H1 (cell line): ENCODE data around the gene GNAL. TPM values are rescaled to one million over a fixed set of nuclear protein-coding genes. Genes with fewer than 3 reads are reported as not detected.

ENCODE experiments used
- CTCF ChIA-PET: fragments of 300-600 bp; sonication (Branson Sonifier 250); formaldehyde crosslinking; loops from one replicate; lab custom pipeline; 2021; ENCODE audit not compliant: partially characterized antibody; lab: Charles Lee
- POLR2A ChIA-PET: fragments of 300-600 bp; sonication (Branson Sonifier 250); formaldehyde crosslinking; loops from one replicate; lab custom pipeline; 2021; ENCODE audit warnings: inconsistent platforms; ENCODE audit not compliant: partially characterized antibody; lab: Charles Lee
- DNase-seq, 2 experiments: peaks; one replicate each; pipeline versions ENCODE4 v3.0.0 to v3.0.0-alpha.2; 2010 to 2022; ENCODE audit warnings: low spot score in 2 of 2, low read depth in 1 of 2, mixed read lengths in 1 of 2
- FAIRE-seq: peaks from 2 replicates; lab custom pipeline; 2011; peaks lifted over from hg19 to GRCh38; lab: Jason Lieb, UNC
- H2AFZ ChIP-seq: 2 replicates; pipeline ENCODE4 v1.8.1; 2012; ENCODE audit warnings: low read length, inconsistent platforms
- H2AK5ac ChIP-seq: 2 replicates; pipeline ENCODE4 v1.6.1; 2013; ENCODE audit warnings: low read depth, low read length
- H2BK120ac ChIP-seq: replicated peaks from 2 replicates; pipeline ENCODE3; 2013; ENCODE audit warnings: low read depth, low read length, inconsistent platforms
- H2BK12ac ChIP-seq: 2 replicates; pipeline ENCODE4 v1.6.1; 2013; ENCODE audit warnings: low read depth, low read length
- H2BK15ac ChIP-seq: 2 replicates; pipeline ENCODE4 v1.6.1; 2013; ENCODE audit warnings: low read length
- H2BK20ac ChIP-seq: 2 replicates; pipeline ENCODE4 v1.6.1; 2013; ENCODE audit warnings: low read length
- H2BK5ac ChIP-seq: 2 replicates; pipeline ENCODE4 v1.6.1; 2013; ENCODE audit warnings: low read depth, low read length
- H3K14ac ChIP-seq: 2 replicates; pipeline ENCODE4 v1.6.1; 2013; ENCODE audit warnings: inconsistent platforms; ENCODE audit not compliant: insufficient read length
- H3K18ac ChIP-seq: 2 replicates; pipeline ENCODE4 v1.6.1; 2013; ENCODE audit warnings: low read length; ENCODE audit errors: extremely low read depth
- H3K23ac ChIP-seq: 2 replicates; pipeline ENCODE4 v1.6.1; 2013; ENCODE audit warnings: inconsistent platforms; ENCODE audit not compliant: insufficient read length
- H3K23me2 ChIP-seq: 2 replicates; pipeline ENCODE4 v1.6.1; 2013; ENCODE audit warnings: low read depth, low read length
- H3K27ac ChIP-seq: 2 replicates; pipeline ENCODE4 v1.6.1; 2011; ENCODE audit warnings: low read depth, low read length, inconsistent platforms
- H3K27me3 ChIP-seq, 4 experiments: replicated peaks in 1 of 4; 1 replicate in 1 of 4; 2 replicates in 3 of 4; pipeline versions ENCODE4 v1.6.1 to v1.8.1; 2011 to 2013; ENCODE audit warnings: low read length in 3 of 4, mild to moderate bottlenecking in 3 of 4, inconsistent platforms in 2 of 4, mixed read lengths in 2 of 4, moderate library complexity in 1 of 4; ENCODE audit not compliant: control insufficient read depth in 3 of 4, insufficient read depth in 3 of 4; ENCODE audit errors: extremely low read depth in 1 of 4
- H3K36me3 ChIP-seq, 4 experiments: 2 replicates each; pipeline versions ENCODE4 v1.6.1 to v1.8.1; 2011 to 2013; ENCODE audit warnings: mild to moderate bottlenecking in 4 of 4, low read length in 3 of 4, moderate library complexity in 2 of 4, control low read depth in 1 of 4, inconsistent platforms in 1 of 4; ENCODE audit not compliant: insufficient read depth in 4 of 4, control insufficient read depth in 2 of 4
- H3K4ac ChIP-seq: replicated peaks from 2 replicates; pipeline ENCODE3; 2013; ENCODE audit warnings: low read length, low read depth, mixed read lengths, inconsistent platforms; ENCODE audit not compliant: insufficient read length
- H3K4me1 ChIP-seq, 4 experiments: replicated peaks in 1 of 4; 1 replicate in 1 of 4; 2 replicates in 3 of 4; pipeline versions ENCODE4 v1.6.1 to v1.8.1; 2011 to 2013; ENCODE audit warnings: low read length in 3 of 4, inconsistent platforms in 2 of 4, mixed read lengths in 1 of 4; ENCODE audit not compliant: insufficient read depth in 4 of 4, control insufficient read depth in 3 of 4
- H3K4me2 ChIP-seq, 2 experiments: 2 replicates each; pipeline versions ENCODE4 v1.6.1 to v1.8.1; 2011 to 2013; ENCODE audit warnings: low read depth in 2 of 2, low read length in 2 of 2, control low read depth in 1 of 2, inconsistent platforms in 1 of 2, mild to moderate bottlenecking in 1 of 2; ENCODE audit not compliant: insufficient read depth in 1 of 2
- H3K4me3 ChIP-seq, 4 experiments: fragments of 200-600, 300-600 bp in 1 of 4; sonication (generic), shearing (Covaris generic), sonication (Bioruptor Twin) in 1 of 4; 2 replicates each; pipeline versions ENCODE4 v1.5.1 to v1.8.1; 2011 to 2016; ENCODE audit warnings: low read length in 4 of 4, low read depth in 3 of 4, control low read depth in 2 of 4, inconsistent platforms in 2 of 4, mild to moderate bottlenecking in 2 of 4, mixed read lengths in 1 of 4, moderate library complexity in 1 of 4; ENCODE audit not compliant: insufficient read depth in 2 of 4; ENCODE audit errors: extremely low read depth in 1 of 4
- H3K56ac ChIP-seq: replicated peaks from 2 replicates; pipeline ENCODE3; 2013; ENCODE audit warnings: low read depth, mild to moderate bottlenecking, mixed read lengths, low read length, inconsistent platforms; ENCODE audit not compliant: insufficient read length
- H3K79me1 ChIP-seq: 2 replicates; pipeline ENCODE4 v1.6.1; 2013; ENCODE audit warnings: low read depth, low read length, control low read depth
- H3K79me2 ChIP-seq, 2 experiments: 2 replicates each; pipeline versions ENCODE4 v1.6.1 to v1.8.1; 2012 to 2013; ENCODE audit warnings: low read length in 2 of 2, mild to moderate bottlenecking in 2 of 2, inconsistent platforms in 1 of 2; ENCODE audit not compliant: insufficient read depth in 2 of 2, control insufficient read depth in 1 of 2
- H3K9ac ChIP-seq, 4 experiments: replicated peaks in 1 of 4; 1 replicate in 1 of 4; 2 replicates in 3 of 4; pipeline versions ENCODE4 v1.6.1 to v1.8.1; 2011 to 2013; ENCODE audit warnings: low read depth in 3 of 4, low read length in 3 of 4, control low read depth in 2 of 4, mild to moderate bottlenecking in 2 of 4, moderate library complexity in 2 of 4, inconsistent platforms in 1 of 4; ENCODE audit errors: extremely low read depth in 1 of 4
- H3K9me3 ChIP-seq, 2 experiments: 2 replicates each; pipeline versions ENCODE4 v1.6.1 to v1.8.1; 2012 to 2013; ENCODE audit warnings: mild to moderate bottlenecking in 2 of 2, moderate library complexity in 2 of 2, control low read depth in 1 of 2, inconsistent platforms in 1 of 2, low read depth in 1 of 2, low read length in 1 of 2, mixed read lengths in 1 of 2; ENCODE audit not compliant: insufficient read depth in 2 of 2
- H4K20me1 ChIP-seq, 2 experiments: replicated peaks in 1 of 2; 2 replicates each; pipeline versions ENCODE3 to v1.8.1; 2011 to 2013; ENCODE audit warnings: inconsistent platforms in 2 of 2, low read length in 2 of 2, mild to moderate bottlenecking in 1 of 2; ENCODE audit not compliant: insufficient read depth in 2 of 2, control insufficient read depth in 1 of 2
- H4K5ac ChIP-seq: 2 replicates; pipeline ENCODE4 v1.6.1; 2013; ENCODE audit warnings: low read length, low read depth, mixed read lengths, inconsistent platforms; ENCODE audit not compliant: insufficient read length
- H4K8ac ChIP-seq: 2 replicates; pipeline ENCODE4 v1.8.0; 2013; ENCODE audit warnings: mild to moderate bottlenecking, moderate library complexity, low read length, inconsistent platforms; ENCODE audit not compliant: insufficient read depth; ENCODE audit errors: extremely low read depth
- H4K91ac ChIP-seq: replicated peaks from 2 replicates; pipeline ENCODE3; 2013; ENCODE audit warnings: low read length, mixed read lengths, inconsistent platforms; ENCODE audit not compliant: insufficient read length
- FOSL1 ChIP-seq: IDR thresholded peaks from 2 replicates; pipeline ENCODE4 v1.6.1; 2011; ENCODE audit warnings: mild to moderate bottlenecking, low read depth, low read length, moderate library complexity; ENCODE audit not compliant: insufficient read depth
- GABPA ChIP-seq: IDR thresholded peaks from 2 replicates; pipeline ENCODE4 v1.6.1; 2011; ENCODE audit warnings: mild to moderate bottlenecking, low read length, moderate library complexity, borderline replicate concordance; ENCODE audit not compliant: insufficient read depth
- HDAC2 ChIP-seq, 2 experiments: fragments of 300-600 bp in 1 of 2; sonication (generic) in 1 of 2; IDR thresholded peaks; 2 replicates each; pipeline ENCODE4 v1.6.1; 2011 to 2012; ENCODE audit warnings: low read depth in 2 of 2, low read length in 2 of 2, mild to moderate bottlenecking in 2 of 2, moderate library complexity in 2 of 2, borderline replicate concordance in 1 of 2, inconsistent platforms in 1 of 2
- POLR2AphosphoS5 ChIP-seq: IDR thresholded peaks from 2 replicates; pipeline ENCODE4 v1.6.1; 2011; ENCODE audit warnings: low read depth, low read length
- RAD21 ChIP-seq, 2 experiments: IDR thresholded peaks in 1 of 2; conservative IDR thresholded peaks in 1 of 2; 2 replicates each; pipeline ENCODE4 v1.6.1; 2011; ENCODE audit warnings: low read depth in 2 of 2, low read length in 2 of 2, improper control_type of control experiment in 1 of 2, inconsistent platforms in 1 of 2, mild to moderate bottlenecking in 1 of 2, moderate library complexity in 1 of 2
- RXRA ChIP-seq: IDR thresholded peaks from 2 replicates; pipeline ENCODE4 v1.6.1; 2011; ENCODE audit warnings: low read depth, mild to moderate bottlenecking, low read length, moderate library complexity; ENCODE audit not compliant: insufficient read depth
- SIN3A ChIP-seq, 2 experiments: IDR thresholded peaks in 1 of 2; conservative IDR thresholded peaks in 1 of 2; 2 replicates each; pipeline ENCODE4 v1.6.1; 2011 to 2012; ENCODE audit warnings: low read length in 2 of 2, improper control_type of control experiment in 1 of 2, low read depth in 1 of 2, mild to moderate bottlenecking in 1 of 2
- SIX5 ChIP-seq: IDR thresholded peaks from 2 replicates; pipeline ENCODE4 v1.6.1; 2011; ENCODE audit warnings: mild to moderate bottlenecking, low read depth, low read length
- SP4 ChIP-seq: IDR thresholded peaks from 2 replicates; pipeline ENCODE4 v1.6.1; 2012; ENCODE audit warnings: low read length, inconsistent platforms
- SRF ChIP-seq: IDR thresholded peaks from 2 replicates; pipeline ENCODE4 v1.6.1; 2011; ENCODE audit warnings: mild to moderate bottlenecking, low read depth, low read length, moderate library complexity
- SUZ12 ChIP-seq: fragments of 200-600 bp; sonication (generic); IDR thresholded peaks from 2 replicates; pipeline ENCODE4 v1.6.1; 2012; ENCODE audit warnings: mild to moderate bottlenecking, inconsistent platforms, low read length, moderate library complexity, mixed read lengths
- TAF7 ChIP-seq: optimal IDR thresholded peaks from 2 replicates; pipeline ENCODE3; 2011; ENCODE audit warnings: low read depth, mild to moderate bottlenecking, inconsistent platforms, low read length, moderate library complexity, borderline replicate concordance
- TBP ChIP-seq: IDR thresholded peaks from 2 replicates; pipeline ENCODE4 v1.6.1; 2011; ENCODE audit warnings: low read depth, low read length, improper control_type of control experiment
- WGBS, 2 experiments: shearing (Covaris generic) in 1 of 2; methylation state at CpG; one replicate each; pipeline versions ENCODE4 v1.1.6 to v1.1.7; 2013 to 2015; ENCODE audit warnings: low lambda C conversion rate in 2 of 2, mixed read lengths in 2 of 2, inconsistent platforms in 1 of 2, low coverage in 1 of 2, missing lambda C conversion rate in 1 of 2; ENCODE audit not compliant: insufficient replicate concordance in 2 of 2, insufficient coverage in 1 of 2, insufficient read length in 1 of 2; ENCODE audit errors: extremely low coverage in 1 of 2, missing lambda C conversion rate in 1 of 2; 5-methylcytosine and 5-hydroxymethylcytosine counted together
- polyA plus RNA-seq, 7 experiments: library from polyadenylated mRNA; depleted of rRNA in 3 of 7; stranded (reverse) in 5 of 7; unstranded in 2 of 7; fragments of >200 nt in 5 of 7; fragments of 200-250 nt in 2 of 7; gene quantifications; 1 replicate in 5 of 7; 2 replicates in 1 of 7; 4 replicates in 1 of 7; pipeline versions ENCODE4 v1.2.1 to v1.2.3, GENCODE V29; 2011 to 2013; ENCODE audit warnings: missing spikeins in 2 of 7, mixed read lengths in 2 of 7
- total RNA-seq: library from RNA; stranded (reverse); fragmentation: NEBNext Ultra II Directional; extraction: Animal tissue kit (Norgen Biotek cat#: 25700); gene quantifications from 2 replicates; pipeline ENCODE4 v1.2.1, GENCODE V29; 2021

GNAL gene
- total and polyA plus RNA-seq, 2 of the 8 experiments (the other 6 are each of a cell fraction or from before 2014, with no cell fraction given), result 13.2 to 18.3 TPM

GRCh38 chr18:11909061-11909455, 220.0 kb downstream of the GNAL start:
- Histone ChIP-seq H3K14ac (no peak overlapping the region), H4K91ac (no peak overlapping the region), H3K9me3 (no peaks in the 10 kb centered on the region), H2AK5ac (no peak overlapping the region), H4K20me1 (no peaks in the 10 kb centered on the region), H3K4me2 (peak overlapping the region; percentile 71 to 94), H3K27me3 (no peaks in the 10 kb centered on the region), H3K4me3 (peak overlapping the region; percentile 65 to 78 (median 74)), H2BK20ac (no peak overlapping the region), H4K5ac (no peak overlapping the region), H3K36me3 (no peaks in the 10 kb centered on the region), H3K56ac (no peak overlapping the region), H3K23me2 (peaks cover 10% of the 10 kb centered on the region; the same call in 1 of the 2 replicates), H2AFZ (no peak overlapping the region), H2BK5ac (no peak overlapping the region), H3K23ac (no peak overlapping the region), H3K9ac (no peak overlapping the region), H3K4me1 (peaks cover 2 to 12% (median 5%) of the 10 kb centered on the region in 4 experiments; a peak in 6 of 7 replicates), H3K18ac (no peak overlapping the region), H2BK15ac (no peak overlapping the region), H3K27ac (no peak overlapping the region), H3K4ac (no peak overlapping the region), H3K79me1 (no peaks in the 10 kb centered on the region), H3K79me2 (no peaks in the 10 kb centered on the region), H2BK12ac (no peak overlapping the region), H2BK120ac (no peak overlapping the region), H4K8ac (no peak overlapping the region)
- POLR2A ChIA-PET, result interaction anchor here (0.6 to 2.2 kb wide), 4 partner anchors 28 to 87 kb away, joined by 3 to 9 read pairs (median 4); partner anchors contain the start of gene IMPA2
- CTCF ChIA-PET, result interaction anchor here (0.6 to 1.4 kb wide), 4 partner anchors 8 to 88 kb away, joined by 3 to 5 read pairs (median 4); no protein-coding TSS in a partner anchor
- WGBS, 2 experiments, result 33% methylated on average over 13 of the region's 13 CpGs; no CpG with 5 or more reads in 1 of the 2 experiments
- no peak for DNase-seq
- no peak for FAIRE-seq
- TF ChIP-seq SRF (no peak), RXRA (no peak), TAF7 (no peak), HDAC2 (IDR thresholded peaks at IDR 0.05; ENCODE audit: borderline replicate concordance in 1 of 2, low read depth in 2 of 2, low read length in 2 of 2) (no peak), SUZ12 (no peak), FOSL1 (no peak), SP4 (no peak), RAD21 (IDR thresholded peaks at IDR 0.05 in 1 of 2, conservative IDR thresholded peaks at IDR 0.05 in 1 of 2; ENCODE audit: low read depth in 2 of 2, low read length in 2 of 2) (no peak), SIX5 (no peak), TBP (no peak), POLR2AphosphoS5 (no peak), SIN3A (conservative IDR thresholded peaks at IDR 0.05 in 1 of 2, IDR thresholded peaks at IDR 0.05 in 1 of 2; ENCODE audit: low read depth in 1 of 2, low read length in 2 of 2) (no peak), GABPA (no peak)
